HG03565 (cell line): Measurements from ENCODE around the gene FSD2.
"Not testable (repeated sequence)": the region's sequence is repeated elsewhere in the genome, so short reads cannot be mapped to it uniquely, and the experiment has no call there.

Experiments used
- ATAC-seq: cut with Tn5 transposase; IDR thresholded peaks from one replicate; pipeline ENCODE4 v1.9.1; 2021; ENCODE audit warnings: mild to moderate bottlenecking, moderate library complexity; ENCODE audit not compliant: unreplicated experiment

FSD2 gene

DNA sequence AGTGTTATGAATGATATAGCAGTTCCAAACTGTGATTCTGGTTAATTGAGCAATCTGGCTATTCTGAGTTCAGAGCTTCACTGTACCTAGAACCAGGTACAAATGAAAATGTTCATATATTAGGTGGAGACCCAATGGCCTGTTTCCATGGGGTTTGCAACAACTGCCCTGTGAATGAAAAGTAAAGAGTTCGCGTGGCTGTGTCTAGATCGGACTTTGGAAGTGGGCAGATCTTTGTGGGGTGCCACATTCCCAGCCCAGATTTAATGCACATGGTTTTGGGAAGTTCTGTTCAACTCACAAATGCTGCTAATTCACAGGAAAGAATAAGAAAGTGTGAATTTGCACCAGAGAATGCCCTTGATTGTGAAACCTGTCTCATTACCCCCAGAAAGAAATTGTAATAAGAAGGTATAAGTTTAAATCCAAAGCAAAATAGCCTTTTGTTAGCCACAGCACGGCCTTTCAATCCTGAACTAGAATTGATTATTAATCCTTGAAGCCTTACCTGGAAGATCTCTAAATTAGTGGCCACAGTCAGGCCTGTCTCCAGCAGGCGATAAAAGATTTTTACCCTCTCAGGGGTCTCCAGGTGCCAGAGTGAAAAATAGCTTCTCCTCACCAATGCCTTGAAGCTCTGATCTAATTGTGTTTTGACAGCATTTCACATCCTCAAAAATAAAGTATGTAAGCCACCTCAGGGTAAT lies 26.2 kb upstream of the FSD2 start:
- no peak for ATAC-seq

- no peak for ATAC-seq
Measured at GRCh38 chr15:82830427-82831173, 24.7 kb upstream of the FSD2 start.

DNA sequence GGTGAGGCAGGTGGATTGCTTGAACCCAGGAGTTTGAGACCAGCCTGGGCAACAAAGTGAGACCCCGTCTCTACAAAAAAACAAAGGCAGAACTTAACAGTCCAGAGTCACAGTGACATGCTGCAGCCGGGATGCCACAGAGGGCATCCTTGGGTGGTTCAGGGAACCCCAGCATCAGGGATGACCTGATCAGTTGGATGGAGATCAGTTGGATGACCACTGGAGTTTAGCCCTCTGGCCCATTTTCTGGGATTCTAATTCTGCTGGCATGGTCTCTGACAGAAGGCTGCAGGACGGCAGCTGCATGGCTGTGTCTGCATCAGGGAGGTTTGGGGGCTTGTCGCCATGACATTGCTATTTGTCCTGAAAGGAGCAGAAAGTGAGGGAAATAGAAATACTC lies 23.4 kb upstream of the FSD2 start:
- ATAC-seq, result no peak

DNA sequence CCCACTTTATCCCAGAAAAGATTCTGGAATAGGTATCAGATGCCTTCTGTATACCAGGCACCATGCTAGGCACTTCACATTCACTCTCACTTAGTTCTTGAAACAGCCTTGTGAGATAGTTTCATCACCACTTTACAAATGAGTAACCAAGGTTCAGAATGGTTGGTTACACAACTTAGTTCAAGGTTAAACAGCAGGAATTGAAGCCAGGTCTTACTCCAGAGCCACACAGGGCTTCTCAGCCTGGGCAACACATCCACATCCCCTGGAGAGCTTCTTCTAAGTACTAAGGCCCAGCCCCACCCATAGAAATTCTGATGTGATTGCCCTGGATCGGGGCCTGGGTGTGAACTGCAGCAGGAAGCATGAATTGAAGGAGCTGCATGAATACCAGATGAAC lies 22.2 kb upstream of the FSD2 start:
- ATAC-seq, result no peak

GRCh38 chr15:82823049-82823448 lies 17.2 kb upstream of the FSD2 start:
- no peak for ATAC-seq

- ATAC-seq, result not testable (repeated sequence)
Measured at GRCh38 chr15:82821851-82822250, 16.0 kb upstream of the FSD2 start.

- not testable (repeated sequence) for ATAC-seq
Measured at GRCh38 chr15:82821396-82821795, 15.5 kb upstream of the FSD2 start.

GRCh38 chr15:82820128-82820527 lies 14.3 kb upstream of the FSD2 start:
- no peak for ATAC-seq

DNA sequence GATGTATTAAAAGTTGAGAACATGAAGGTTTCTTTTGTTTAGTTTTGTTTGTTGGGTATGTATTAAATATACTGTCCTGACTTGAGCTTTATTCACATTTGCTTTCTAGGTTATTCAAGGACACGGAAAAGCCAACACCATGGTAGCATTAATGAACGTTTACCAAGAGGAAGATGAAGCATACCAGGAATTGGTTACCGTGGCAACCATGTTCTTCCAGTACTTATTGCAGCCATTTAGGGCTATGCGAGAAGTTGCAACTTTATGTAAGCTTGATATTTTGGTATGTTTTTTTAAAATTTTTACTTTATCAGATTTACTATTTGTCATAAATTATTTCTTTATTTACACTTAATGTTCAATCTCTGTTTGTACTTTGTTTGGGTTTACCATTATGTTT lies 7.1 kb upstream of the FSD2 start:
- ATAC-seq, result no peak

DNA sequence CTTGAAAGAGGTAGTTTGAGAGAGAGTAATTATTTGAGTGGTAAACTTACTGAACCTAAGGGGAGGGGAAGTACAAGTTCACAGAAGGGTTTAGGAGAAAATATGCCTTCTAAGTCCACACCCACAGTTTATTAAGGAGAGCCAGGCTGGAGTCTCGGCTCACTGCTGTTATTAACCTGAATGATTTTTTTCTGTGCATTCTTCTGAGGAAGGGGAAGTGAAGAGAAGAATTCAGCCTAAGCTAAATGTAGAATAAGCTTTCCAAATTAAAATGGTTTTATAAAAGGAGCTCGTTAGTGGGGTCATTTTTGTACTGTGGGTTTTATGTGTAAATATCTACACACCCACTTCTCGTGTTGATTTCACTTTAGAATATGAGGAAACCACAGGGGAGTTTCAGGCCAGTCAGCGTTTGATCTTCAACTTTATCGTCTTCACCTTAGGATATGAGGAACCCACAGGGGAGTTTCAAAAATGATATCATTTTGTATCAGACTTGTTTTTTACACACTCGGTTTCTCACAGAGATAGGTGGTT lies 5.1 kb upstream of the FSD2 start:
- no peak for ATAC-seq

DNA sequence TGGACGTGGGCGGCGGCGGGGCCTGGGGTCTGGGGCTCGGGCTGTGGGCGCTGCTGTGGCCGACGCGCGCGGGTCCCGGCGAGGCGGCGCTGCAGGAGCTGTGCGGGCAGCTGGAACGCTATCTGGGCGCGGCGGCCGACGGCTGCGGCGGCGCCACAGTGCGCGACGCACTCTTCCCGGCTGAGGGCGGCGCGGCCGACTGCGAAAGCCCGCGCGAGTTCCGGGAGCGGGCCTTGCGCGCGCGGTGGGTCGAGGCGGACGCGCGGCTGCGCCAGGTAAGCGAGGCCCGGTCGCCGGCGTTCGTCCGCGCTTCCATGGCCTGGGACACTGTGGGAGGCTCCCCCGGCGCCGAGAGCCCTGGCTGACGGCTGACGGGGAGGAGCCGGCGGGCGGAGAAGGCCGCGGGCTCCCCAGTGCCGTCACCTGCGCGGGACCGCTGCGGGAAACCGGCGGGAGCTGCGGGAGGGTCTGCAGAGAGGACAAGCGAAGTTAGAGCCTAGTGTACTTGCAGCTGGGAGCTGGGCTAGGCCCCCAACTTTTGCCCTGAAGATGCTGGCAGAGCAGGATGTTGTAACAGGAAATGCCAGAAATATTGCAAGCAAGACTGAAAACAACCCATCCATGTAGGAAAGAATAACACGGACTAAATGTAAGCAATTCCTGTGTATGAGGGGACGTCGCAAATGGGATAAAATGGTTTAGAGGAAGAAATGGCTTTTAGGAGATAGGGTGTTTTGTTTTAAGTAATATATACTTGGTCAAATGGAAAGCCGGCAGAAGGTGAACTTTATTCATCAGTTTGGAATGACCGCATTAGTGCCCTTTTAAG lies 4.4 kb upstream of the FSD2 start:
- peak; percentile 4 for ATAC-seq

GRCh38 chr15:82809308-82810060 lies 3.6 kb upstream of the FSD2 start, which contains the start of gene WHAMM:
WHAMM (plus strand) TSS chr15:82809628; CDS start chr15:82809727, 99 bp downstream.
- peak; percentile 65 for ATAC-seq

DNA sequence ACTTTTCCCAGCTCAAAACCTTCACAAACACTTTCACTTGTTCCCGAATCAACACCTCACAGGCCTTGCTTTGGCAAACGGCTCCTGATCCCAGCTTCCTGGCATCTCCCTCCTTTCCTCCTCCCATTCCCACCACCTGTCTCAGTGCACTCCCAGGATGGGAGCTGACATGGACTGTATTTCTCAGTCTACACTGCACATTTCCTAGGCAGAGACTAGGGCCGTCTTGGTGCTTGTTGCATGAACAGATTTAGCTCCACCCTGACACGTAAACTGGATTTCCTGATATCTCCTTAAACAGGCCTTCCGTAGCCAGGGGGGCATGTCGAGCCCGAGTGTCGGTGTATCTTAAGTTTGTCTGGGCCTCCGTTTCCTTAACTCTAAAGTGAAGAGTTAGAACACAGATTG lies 2.8 kb upstream of the FSD2 start:
- no peak for ATAC-seq

GRCh38 chr15:82807920-82808633 lies 2.2 kb upstream of the FSD2 start:
- no peak for ATAC-seq

- no peak for ATAC-seq
Measured at GRCh38 chr15:82804575-82804949, 1.3 kb downstream of the FSD2 start.

DNA sequence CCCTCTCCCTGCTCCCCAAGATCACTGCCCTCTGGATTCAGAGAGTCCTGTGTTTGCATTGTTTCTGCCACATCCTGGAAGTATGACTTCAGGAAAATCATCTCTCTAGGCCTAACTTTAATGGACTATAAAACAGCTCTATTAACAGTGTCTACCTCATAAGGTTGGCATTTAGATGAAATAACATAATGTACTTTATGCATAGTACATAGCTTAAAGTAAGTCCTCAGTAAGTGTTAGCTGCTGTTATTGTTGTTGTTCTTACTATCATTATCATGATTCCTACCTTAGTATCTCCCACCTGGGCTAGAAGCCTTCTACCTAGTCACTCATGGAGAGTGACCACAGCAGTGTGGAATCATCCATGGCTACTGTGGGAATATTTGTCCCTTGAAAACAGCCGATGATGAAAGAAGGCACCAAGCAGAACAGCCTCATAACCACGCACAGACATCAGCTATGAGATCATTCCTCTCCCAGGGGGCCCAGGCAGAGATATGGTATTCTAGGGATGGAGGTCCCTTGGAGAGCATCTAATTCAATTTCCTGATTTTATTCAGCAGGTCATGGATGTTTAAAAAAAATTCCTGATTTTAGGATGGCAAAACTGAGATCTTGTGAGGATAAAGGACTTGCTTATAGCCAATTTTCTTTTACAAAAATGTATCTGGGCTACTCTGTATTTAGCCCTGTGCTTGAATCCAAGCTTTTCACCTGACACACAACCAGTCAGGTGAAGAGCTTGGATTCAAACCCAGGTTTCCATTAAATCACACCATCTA lies 1.9 kb downstream of the FSD2 start:
- no peak for ATAC-seq

DNA sequence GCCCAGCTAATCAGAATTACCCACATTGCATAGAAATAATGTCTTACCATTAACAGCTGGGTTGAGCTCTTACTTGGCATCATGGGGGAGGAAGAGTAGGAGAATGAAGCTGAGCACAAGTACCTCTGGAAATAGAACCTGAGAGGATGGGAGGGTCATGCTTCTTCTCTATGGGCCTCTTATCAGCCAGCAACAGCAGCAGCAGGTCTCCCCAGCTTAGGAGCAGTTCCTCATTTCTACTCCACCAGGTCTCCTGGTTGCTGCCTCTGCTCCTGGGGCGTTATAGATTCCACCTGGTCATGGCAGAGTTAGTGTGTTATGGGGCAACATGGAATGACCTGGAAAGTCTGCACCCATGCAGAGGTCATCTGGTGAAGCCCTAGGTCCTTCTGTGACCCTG lies 3.4 kb downstream of the FSD2 start:
- ATAC-seq, result no peak

DNA sequence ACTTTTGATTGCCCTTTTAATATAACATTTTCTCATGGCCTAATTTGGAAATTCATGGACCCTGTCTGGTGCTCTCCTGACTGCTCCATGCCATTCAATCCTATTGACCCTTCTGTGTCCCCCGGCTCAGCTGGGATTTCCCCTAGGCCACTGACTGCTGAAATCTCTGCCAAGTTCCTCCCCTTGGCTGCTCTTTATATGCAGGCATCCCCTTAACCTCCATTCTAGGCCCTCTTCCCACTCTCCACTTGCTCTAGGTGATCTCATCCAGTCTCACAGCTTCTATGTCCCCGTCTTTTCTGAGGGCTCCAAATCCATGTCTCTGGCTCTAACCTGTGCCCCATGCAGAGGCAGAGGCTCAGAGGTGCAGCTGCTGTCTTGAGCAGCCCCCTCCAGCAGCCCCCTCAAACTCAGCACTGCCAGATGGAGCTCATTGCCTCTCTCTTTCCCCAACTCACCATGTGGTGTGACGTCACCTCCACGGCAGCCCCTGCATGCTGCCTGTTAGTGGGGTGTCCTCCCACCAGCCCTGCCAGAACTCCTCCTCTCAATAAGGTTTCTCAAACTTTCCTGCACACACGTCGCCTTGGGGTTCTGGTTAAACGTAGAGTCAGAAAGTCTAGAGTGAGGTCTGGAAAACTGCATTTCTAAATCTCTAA lies 6.6 kb downstream of the FSD2 start:
- no peak for ATAC-seq
